K562 (cell line): Measurements from ENCODE around the gene PPT1. TPM values are rescaled to one million over a fixed set of nuclear protein-coding genes. Genes with fewer than 3 reads are reported as not detected.

Experiments used
- CHD2 ChIP-seq: IDR thresholded peaks from 2 replicates; pipeline ENCODE4 v1.6.1; 2011; ENCODE audit warnings: low read depth, low read length
- EGR1 ChIP-seq: fragments of 450-650 bp; conservative IDR thresholded peaks from 2 replicates; pipeline ENCODE4 v1.6.1; 2017; ENCODE audit warnings: mild to moderate bottlenecking
- FIP1L1 ChIP-seq: fragments of 200-400 bp; formaldehyde crosslinking; IDR thresholded peaks from 2 replicates; pipeline ENCODE4 v1.6.1; 2018; ENCODE audit warnings: mild to moderate bottlenecking, low read depth, low read length; ENCODE audit not compliant: poor library complexity, severe bottlenecking
- GABPA ChIP-seq: fragments of 200-800 bp; sonication (Bioruptor generic); conservative IDR thresholded peaks from 2 replicates; pipeline ENCODE4 v1.6.1; 2016; ENCODE audit warnings: low read depth, missing genetic modification characterization, missing compliant biosample characterization
- HDAC6 ChIP-seq: IDR thresholded peaks from 2 replicates; pipeline ENCODE4 v1.6.1; 2012; ENCODE audit warnings: low read depth, mild to moderate bottlenecking, control low read depth, inconsistent platforms, low read length, moderate library complexity
- HNRNPLL ChIP-seq: fragments of 200-400 bp; formaldehyde crosslinking; IDR thresholded peaks from 2 replicates; pipeline ENCODE4 v1.6.1; 2017; ENCODE audit warnings: low read length, low read depth, mild to moderate bottlenecking; ENCODE audit not compliant: poor library complexity, severe bottlenecking
- JUNB ChIP-seq: fragments of 450-650 bp; formaldehyde crosslinking; conservative IDR thresholded peaks from 2 replicates; pipeline ENCODE4 v1.4.0; 2020; ENCODE audit warnings: mild to moderate bottlenecking
- NFE2 ChIP-seq: IDR thresholded peaks from 2 replicates; pipeline ENCODE4 v1.6.1; 2014; ENCODE audit warnings: antibody characterized with exemption, low read depth
- POLR2B ChIP-seq: fragments of 450-650 bp; IDR thresholded peaks from 2 replicates; pipeline ENCODE4 v1.6.1; 2018; ENCODE audit warnings: low read depth; ENCODE audit not compliant: partially characterized antibody
- SAFB2 ChIP-seq: fragments of 200-400 bp; formaldehyde crosslinking; IDR thresholded peaks from 2 replicates; pipeline ENCODE4 v1.6.1; 2018; ENCODE audit warnings: borderline replicate concordance, low read length, low read depth, moderate library complexity; ENCODE audit not compliant: severe bottlenecking
- SIN3B ChIP-seq: fragments of 450-650 bp; IDR thresholded peaks from 2 replicates; pipeline ENCODE4 v1.6.1; 2017; ENCODE audit warnings: low read depth, mild to moderate bottlenecking, moderate library complexity
- SNIP1 ChIP-seq: fragments of 450-650 bp; IDR thresholded peaks from 2 replicates; pipeline ENCODE4 v1.7.1; 2017; ENCODE audit warnings: low read depth, mild to moderate bottlenecking
- SRSF7 ChIP-seq: fragments of 200-400 bp; formaldehyde crosslinking; optimal IDR thresholded peaks from 2 replicates; pipeline ENCODE3; 2017; ENCODE audit warnings: mild to moderate bottlenecking, low read depth, low read length
- SRSF9 ChIP-seq: fragments of 200-400 bp; formaldehyde crosslinking; IDR thresholded peaks from 2 replicates; pipeline ENCODE4 v1.6.1; 2017; ENCODE audit warnings: low read depth, low read length, borderline replicate concordance
- THAP7 ChIP-seq: fragments of 250-450 bp; sonication (Bioruptor Pico); IDR thresholded peaks from 2 replicates; pipeline ENCODE4 v1.5.0; 2021
- TSC22D4 ChIP-seq: fragments of 450-650 bp; IDR thresholded peaks from 2 replicates; pipeline ENCODE4 v1.6.1; 2016; ENCODE audit warnings: missing genetic modification characterization, missing biosample characterization, control low read depth
- ZNF76 ChIP-seq: fragments of 250-450 bp; sonication (Bioruptor Pico); IDR thresholded peaks from 2 replicates; pipeline ENCODE4 v1.4.0; 2020; ENCODE audit warnings: mild to moderate bottlenecking, moderate library complexity, borderline replicate concordance
- polyA plus RNA-seq, 8 experiments: library from polyadenylated mRNA; depleted of rRNA in 4 of 8; stranded (reverse) in 5 of 8; unstranded in 3 of 8; fragments of >200 nt; fragmentation: Nextera tagmentation in 2 of 8; fragmentation: Illumina TruSeq in 1 of 8; extraction: Ambion mirVana in 2 of 8; extraction: Trizol in 1 of 8; gene quantifications; 2 replicates each; pipeline versions ENCODE4 v1.2.1 to v1.2.3, GENCODE V29; 2011 to 2014; ENCODE audit warnings: inconsistent platforms in 1 of 8, missing spikeins in 1 of 8
- total RNA-seq, 7 experiments: library from RNA; depleted of rRNA in 6 of 7; stranded (reverse); fragments of >200 nt in 6 of 7; fragmentation: Illumina TruSeq in 2 of 7; extraction: Trizol in 2 of 7; gene quantifications; 2 replicates each; pipeline versions ENCODE4 v1.2.1 to v1.2.3, GENCODE V29; 2011 to 2021; ENCODE audit warnings: low replicate concordance in 1 of 7
- TF ChIP-seq, protein P1 (sequence below): IDR thresholded peaks from 3 replicates; pipeline ENCODE4 v1.6.1; 2011; ENCODE audit warnings: borderline replicate concordance, mild to moderate bottlenecking; ENCODE audit not compliant: insufficient read length, insufficient read depth
- TF ChIP-seq, protein P2 (sequence below): fragments of 250-450 bp; sonication (Bioruptor Pico); IDR thresholded peaks from 2 replicates; pipeline ENCODE4 v1.9.0; 2021; ENCODE audit warnings: mild to moderate bottlenecking, inconsistent platforms
- TF ChIP-seq, protein P3 (sequence below): fragments of 450-650 bp; IDR thresholded peaks from 2 replicates; pipeline ENCODE4 v1.6.1; 2016; ENCODE audit warnings: antibody characterized with exemption
- TF ChIP-seq, protein P4 (sequence below): sonication (generic); IDR thresholded peaks from 2 replicates; pipeline ENCODE4 v1.6.1; 2016

PPT1 gene
- total and polyA plus RNA-seq, 9 of the 15 experiments (the other 6 are each of a cell fraction or from before 2014, with no cell fraction given), result 72.2 to 285 (median 143) TPM

- TF ChIP-seq FIP1L1, result peak; percentile 82
- TF ChIP-seq EGR1, result no peak
- no peak for TF ChIP-seq SAFB2
- TF ChIP-seq GABPA (tag), result peak; percentile 99
- no peak for TF ChIP-seq HDAC6
- no peak for TF ChIP-seq ZNF76 (CRISPR knock-in tag)
- TF ChIP-seq SRSF9, result no peak
- peak; percentile 98 for TF ChIP-seq THAP7 (CRISPR knock-in tag)
- TF ChIP-seq, protein P1, sequence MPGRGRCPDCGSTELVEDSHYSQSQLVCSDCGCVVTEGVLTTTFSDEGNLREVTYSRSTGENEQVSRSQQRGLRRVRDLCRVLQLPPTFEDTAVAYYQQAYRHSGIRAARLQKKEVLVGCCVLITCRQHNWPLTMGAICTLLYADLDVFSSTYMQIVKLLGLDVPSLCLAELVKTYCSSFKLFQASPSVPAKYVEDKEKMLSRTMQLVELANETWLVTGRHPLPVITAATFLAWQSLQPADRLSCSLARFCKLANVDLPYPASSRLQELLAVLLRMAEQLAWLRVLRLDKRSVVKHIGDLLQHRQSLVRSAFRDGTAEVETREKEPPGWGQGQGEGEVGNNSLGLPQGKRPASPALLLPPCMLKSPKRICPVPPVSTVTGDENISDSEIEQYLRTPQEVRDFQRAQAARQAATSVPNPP, result no peak
- TF ChIP-seq, protein P2, sequence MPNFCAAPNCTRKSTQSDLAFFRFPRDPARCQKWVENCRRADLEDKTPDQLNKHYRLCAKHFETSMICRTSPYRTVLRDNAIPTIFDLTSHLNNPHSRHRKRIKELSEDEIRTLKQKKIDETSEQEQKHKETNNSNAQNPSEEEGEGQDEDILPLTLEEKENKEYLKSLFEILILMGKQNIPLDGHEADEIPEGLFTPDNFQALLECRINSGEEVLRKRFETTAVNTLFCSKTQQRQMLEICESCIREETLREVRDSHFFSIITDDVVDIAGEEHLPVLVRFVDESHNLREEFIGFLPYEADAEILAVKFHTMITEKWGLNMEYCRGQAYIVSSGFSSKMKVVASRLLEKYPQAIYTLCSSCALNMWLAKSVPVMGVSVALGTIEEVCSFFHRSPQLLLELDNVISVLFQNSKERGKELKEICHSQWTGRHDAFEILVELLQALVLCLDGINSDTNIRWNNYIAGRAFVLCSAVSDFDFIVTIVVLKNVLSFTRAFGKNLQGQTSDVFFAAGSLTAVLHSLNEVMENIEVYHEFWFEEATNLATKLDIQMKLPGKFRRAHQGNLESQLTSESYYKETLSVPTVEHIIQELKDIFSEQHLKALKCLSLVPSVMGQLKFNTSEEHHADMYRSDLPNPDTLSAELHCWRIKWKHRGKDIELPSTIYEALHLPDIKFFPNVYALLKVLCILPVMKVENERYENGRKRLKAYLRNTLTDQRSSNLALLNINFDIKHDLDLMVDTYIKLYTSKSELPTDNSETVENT (CRISPR knock-in tag), result peak; percentile 67
- peak; percentile 75; the same call in 1 of the 2 replicates for TF ChIP-seq SIN3B
- no peak for TF ChIP-seq SNIP1
- TF ChIP-seq HNRNPLL, result no peak
- no peak for TF ChIP-seq JUNB (CRISPR knock-in tag)
- peak; percentile 22; the same call in 1 of the 2 replicates for TF ChIP-seq CHD2
- TF ChIP-seq SRSF7, result no peak
- TF ChIP-seq, protein P3, sequence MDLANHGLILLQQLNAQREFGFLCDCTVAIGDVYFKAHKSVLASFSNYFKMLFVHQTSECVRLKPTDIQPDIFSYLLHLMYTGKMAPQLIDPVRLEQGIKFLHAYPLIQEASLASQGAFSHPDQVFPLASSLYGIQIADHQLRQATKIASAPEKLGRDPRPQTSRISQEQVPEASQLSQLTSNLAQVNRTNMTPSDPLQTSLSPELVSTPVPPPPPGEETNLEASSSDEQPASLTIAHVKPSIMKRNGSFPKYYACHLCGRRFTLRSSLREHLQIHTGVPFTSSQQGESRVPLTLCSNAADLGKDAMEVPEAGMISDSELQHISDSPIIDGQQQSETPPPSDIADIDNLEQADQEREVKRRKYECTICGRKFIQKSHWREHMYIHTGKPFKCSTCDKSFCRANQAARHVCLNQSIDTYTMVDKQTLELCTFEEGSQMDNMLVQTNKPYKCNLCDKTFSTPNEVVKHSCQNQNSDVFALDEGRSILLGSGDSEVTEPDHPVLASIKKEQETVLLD, result no peak
- no peak for TF ChIP-seq POLR2B
- TF ChIP-seq, protein P4, sequence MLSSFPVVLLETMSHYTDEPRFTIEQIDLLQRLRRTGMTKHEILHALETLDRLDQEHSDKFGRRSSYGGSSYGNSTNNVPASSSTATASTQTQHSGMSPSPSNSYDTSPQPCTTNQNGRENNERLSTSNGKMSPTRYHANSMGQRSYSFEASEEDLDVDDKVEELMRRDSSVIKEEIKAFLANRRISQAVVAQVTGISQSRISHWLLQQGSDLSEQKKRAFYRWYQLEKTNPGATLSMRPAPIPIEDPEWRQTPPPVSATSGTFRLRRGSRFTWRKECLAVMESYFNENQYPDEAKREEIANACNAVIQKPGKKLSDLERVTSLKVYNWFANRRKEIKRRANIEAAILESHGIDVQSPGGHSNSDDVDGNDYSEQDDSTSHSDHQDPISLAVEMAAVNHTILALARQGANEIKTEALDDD, result no peak; the same call in 1 of the 2 replicates
- 0 out of 2 replicates have a peak, but pooled peaks have one; percentile 5 for TF ChIP-seq NFE2
- no peak for TF ChIP-seq TSC22D4 (tag)
Observed at GRCh38 chr1:40040511-40041465, 56.3 kb downstream of the PPT1 start, which contains the start of gene CAP1 (continued).
